Ecto neural progenitor cell (in vitro differentiated cells): ENCODE measurements around the gene LHFPL6.

Experiments used
- DNase-seq: peaks from one replicate; pipeline ENCODE4 v3.0.0-alpha.2; 2018; ENCODE audit warnings: low spot score

The LHFPL6 gene

DNA sequence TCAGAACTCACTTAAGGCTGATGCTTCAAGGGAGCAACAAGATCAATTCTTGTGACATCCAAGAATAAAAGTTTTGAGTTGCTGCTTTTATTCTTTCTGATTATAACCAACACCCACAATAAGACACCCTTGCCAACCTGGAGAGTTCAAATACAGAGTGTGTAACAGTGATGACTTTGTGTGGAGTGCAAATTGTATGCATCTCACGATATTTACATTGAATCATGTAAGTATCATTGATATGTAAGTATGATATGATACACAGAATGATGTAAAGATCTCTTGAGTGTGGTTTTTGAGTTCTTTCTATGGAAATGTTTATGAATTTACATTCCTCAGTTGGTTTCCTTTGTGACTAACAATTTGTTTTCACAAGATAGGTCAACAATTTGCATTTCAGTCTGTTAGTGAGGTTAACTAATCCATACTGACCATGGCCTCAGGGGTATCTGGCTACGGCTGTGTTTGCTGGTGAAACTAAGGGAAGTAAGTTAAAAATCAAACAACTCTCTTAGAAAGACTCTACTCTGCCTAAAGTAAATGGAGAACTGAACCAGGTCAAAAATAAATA lies 12.4 kb downstream of the LHFPL6 start:
- no peak for DNase-seq

GRCh38 chr13:39588384-39588783 lies 14.6 kb downstream of the LHFPL6 start:
- no peak for DNase-seq

DNA sequence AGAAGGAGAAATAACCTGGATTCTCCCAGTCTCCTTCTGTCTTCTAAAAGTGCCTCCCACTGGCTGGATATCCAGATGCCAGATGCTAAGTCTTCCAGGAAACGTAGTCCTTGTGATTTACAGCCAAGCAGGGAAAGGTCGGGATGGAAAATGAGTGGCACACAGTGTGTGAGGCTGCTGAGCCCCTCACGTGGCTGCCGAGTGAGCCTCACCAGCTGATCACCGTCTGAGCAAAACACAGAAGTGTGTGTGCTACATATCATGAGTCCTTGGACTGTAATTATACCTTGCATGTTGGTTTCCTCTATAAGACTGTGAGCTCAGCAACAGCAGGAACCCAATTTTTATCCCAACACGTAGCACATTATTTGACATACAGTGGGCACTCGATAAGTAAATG lies 15.1 kb downstream of the LHFPL6 start:
- DNase-seq = no peak

DNA sequence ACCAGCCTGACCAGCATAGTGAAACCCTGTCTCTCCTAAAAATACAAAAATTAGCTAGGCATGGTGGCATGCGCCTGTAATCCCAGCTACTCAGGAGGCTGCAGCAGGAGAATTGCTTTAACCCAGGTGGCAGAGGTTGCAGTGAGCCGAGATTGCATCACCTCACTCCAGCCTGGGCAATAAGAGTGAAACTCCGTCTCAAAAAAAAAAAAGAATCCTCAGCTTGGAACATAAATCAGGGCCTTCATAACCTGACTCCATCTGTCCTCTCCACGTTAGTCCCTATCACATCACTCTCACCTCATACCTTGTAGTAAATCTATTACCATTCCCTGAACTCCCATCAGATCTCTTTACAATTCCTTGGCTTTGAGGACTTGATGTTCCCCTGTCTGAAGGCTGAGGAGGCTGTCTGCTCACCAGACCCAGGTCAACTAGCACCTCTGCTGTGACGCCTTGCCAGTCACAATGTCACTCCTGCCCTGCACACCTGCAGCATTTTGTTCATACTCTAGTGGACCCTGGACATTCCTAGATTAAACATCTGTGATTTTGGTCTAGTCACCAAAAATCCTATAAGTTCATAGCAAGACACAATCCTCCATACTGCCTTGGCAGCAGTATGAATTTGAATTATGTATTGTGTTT lies 15.9 kb downstream of the LHFPL6 start:
- DNase-seq = no peak

DNA sequence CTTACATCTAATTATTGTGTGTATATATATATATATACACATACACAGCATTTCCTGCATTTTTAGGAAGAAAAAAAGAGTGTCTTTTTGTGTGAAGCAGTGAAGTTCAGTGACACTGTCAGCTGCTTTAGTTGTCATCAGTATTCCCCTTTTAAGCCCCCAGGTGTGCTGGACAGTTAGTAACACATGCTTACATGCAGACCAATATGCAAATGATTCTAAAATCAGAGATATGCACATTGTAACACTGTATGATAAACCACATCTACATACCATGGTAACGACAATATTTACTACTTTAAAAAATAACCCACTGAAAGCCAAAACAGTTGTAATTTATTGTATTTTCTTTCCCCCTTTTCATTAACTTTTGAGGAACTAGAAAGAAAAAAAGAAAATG lies 16.8 kb downstream of the LHFPL6 start:
- no peak for DNase-seq

DNA sequence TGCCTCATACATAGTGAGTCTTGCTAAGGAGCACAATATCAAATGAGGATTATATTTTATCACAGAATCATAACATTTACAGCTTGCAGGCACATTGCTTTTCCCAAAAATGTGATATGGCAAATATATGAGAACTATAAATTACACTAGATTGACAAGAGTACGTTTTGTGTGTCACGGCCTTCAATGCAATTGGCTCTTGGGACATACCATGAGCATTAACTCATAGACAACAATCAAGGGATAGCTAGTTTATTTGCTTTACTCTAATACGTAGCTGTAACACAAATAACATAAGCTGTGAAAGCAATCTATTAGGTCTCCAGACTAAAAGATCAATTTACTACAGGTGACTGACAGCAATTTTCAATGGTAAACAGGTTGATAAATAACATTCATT lies 17.8 kb downstream of the LHFPL6 start:
- DNase-seq = no peak

DNA sequence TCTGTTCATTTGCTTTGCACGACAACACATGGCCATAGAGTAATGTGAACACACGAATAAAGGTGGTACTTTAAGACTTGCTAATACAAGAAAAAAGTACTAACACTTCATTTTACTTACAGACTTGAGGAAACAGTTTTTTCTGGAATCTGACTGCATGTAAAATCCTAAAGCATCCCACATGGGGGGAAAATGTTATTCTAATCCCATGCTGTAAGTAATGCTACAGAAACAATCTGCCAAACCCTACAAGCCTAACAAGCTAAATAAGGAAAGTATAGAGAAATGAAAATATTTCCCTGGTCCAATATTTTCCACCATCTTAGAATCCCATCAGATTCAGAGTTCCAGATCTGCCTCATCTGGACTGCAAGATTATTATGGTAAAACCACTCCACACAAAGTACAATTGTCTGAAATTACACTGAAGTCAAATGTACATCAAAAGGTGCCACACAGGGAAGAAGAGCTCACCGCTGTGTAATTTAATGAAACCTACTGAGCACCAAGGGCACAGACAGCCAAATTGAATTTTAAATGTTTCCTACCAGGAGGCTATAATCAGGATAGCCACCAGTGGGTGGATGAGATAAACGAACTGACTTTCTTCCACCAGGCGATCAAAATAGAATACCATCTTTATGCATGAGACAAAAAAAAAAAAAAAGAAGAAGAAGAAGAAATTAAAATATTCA lies 22.0 kb downstream of the LHFPL6 start:
- no peak for DNase-seq

- no peak for DNase-seq
These were observed 24.1 kb downstream of the LHFPL6 start for GRCh38 chr13:39578821-39579291.

- no peak for DNase-seq
These were observed 25.0 kb downstream of the LHFPL6 start for GRCh38 chr13:39577838-39578491.

DNA sequence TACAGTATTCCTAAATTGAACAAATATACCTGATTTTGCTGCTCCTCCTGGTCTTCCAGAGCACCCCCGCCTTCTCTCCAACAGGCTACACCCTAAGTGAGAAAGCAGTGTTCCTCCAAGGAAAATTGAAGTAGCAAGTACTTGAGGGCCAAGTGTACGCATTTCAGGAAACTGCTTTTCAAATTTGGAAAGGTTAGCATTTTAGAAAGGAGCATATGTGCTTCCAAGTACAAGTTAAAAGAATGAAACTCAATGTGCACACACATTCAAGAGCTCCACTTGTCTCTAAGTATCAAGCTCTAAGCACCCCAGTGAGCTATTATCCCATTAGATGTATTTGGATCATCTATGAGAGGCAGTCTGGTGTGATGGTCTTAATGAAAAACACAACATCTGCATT lies 25.8 kb downstream of the LHFPL6 start:
- DNase-seq = no peak

DNA sequence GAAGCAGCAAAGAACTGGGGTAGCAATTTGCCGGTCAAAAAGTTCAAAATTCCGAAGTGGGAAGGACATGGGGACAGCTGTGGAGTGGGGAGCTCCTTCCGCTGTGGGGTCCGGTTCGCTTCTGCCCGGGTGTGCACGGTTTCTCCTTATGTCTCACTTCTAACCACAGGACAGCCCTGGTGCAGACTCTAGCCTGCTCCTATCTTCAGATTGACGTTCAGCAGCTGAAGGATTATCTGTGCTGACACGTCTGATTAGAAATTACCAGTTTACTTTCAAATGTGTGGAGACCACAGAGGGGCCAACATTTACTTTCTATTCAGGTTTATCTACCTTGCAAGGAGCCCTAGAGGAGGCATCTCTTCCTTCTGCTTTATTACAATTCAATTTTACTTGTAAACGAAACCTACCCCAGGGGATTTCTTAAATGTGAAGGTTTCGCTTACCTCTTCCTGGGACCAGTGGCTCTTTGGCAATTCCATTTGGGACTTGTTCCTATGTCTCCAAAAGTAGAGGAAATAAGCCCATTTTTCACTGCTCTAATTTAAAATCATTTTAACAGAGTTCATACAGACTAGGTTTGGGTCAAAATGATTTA lies 27.3 kb downstream of the LHFPL6 start:
- DNase-seq = no peak

GRCh38 chr13:39571502-39572092 lies 31.4 kb downstream of the LHFPL6 start:
- DNase-seq = no peak

DNA sequence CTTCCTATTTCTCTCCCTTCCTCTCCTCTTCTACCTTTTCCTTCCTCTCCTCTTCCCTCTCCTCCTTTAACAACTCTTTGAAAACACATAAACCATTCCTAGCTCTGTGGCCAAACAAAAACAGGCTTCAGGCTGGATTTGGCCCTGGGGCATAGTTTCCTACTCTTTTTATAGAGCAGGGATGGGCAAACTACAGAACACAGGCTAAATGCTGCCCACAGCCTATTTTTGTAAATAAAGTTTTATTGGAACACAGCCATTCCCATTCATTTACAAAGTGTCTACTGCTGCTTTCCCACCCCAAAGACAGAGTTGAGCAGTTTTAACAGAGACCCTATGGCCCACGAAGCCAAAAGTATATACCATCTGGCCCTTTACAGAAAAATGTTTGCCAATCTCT lies 35.4 kb downstream of the LHFPL6 start:
- no peak for DNase-seq

GRCh38 chr13:39566216-39566869 lies 36.6 kb downstream of the LHFPL6 start:
- no peak for DNase-seq

GRCh38 chr13:39565036-39565949 lies 37.7 kb downstream of the LHFPL6 start:
- DNase-seq = no peak

- no peak for DNase-seq
These were observed 39.6 kb downstream of the LHFPL6 start for GRCh38 chr13:39563470-39563735.

DNA sequence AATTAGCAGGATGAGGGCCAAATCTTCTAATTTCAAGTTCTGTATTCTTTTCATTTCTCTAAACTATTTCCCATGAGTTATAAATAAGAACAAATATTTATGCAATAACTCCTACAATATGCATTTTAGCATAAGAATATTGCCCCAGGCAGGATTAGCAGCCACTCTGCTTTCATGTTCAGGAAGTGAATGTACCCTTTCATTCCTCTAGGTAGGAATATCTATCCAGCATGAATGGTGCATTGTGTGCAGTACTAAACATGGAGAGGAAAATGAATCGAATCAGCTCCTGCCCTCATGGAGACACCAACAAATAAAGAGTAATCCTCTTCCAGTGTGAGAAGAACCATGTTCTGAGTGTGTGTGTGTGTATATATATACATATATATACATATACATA lies 41.0 kb downstream of the LHFPL6 start:
- DNase-seq = no peak

DNA sequence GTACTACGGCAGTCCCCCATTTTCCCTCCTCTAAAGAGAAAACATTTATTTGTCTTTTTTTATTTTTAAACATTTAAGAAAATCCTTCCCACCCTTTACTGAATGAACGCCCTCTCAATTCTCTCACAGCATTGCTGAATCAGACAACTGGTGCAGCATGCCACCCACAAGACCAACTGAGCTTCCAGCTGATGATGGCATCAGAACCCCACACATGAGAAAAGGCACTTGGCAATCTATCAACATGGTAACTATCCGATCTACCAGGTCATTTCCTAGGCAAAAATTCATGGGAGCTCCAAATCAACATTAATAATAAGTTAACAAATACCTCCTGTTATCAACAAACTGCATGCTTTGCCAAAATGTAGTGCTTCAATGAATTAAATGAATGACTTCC lies 43.1 kb downstream of the LHFPL6 start:
- DNase-seq = no peak

DNA sequence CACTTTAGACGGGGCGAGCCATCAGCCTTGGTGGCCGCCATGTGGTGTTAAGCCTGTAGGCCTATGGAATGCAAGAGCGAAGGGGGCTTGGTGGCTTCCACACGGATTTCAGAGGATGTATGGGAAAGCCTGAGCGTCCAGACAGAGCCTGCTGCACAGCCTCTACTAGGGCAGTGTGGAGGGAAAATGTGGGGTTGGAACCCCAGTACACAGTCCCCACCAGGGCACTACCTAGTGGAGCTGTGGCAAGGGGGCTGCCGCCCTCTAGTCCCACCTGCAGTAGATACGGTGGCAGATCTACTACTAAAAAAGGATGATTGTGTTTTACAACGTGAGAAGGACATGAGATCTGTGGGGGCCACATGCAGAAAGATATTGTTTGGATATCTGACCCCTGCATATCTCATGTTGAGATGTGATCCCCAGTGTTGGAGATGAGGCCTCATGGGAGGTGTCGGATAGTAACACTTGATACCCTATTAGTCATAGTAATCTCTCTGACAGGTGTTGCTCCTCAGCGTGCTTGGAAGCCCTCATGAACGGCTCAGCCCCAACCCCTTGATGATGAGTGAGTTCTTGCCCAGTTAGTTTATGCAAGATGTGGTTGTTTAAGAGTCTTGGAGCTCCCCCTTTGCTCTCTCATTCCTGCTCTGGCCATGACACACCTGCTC lies 45.6 kb downstream of the LHFPL6 start:
- no peak for DNase-seq

DNA sequence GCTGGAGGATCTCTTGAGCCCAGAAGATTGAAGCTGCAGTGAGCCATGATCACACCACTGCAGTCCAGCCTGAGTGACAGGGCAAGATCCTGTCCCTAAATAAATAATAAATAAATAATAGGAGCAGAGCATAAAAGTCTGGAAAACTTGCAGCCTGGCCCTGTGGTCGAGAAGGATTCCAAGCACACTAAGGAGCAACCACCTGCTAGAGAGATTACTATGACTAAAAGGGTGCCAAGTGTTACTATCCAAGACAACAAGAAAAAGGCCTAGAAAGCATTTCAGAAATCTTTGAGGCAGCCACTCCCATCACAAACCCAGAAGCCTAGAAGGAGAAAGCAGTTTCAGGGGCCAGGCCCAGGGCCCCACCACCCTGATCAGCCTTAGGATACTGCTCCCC lies 46.1 kb downstream of the LHFPL6 start:
- no peak for DNase-seq
